ENCODE data around the gene PIN1.

The PIN1 gene

GRCh38 chr19:9856609-9857008 is 21.5 kb downstream of the PIN1 start:
- TF ChIP-seq, protein P1, sequence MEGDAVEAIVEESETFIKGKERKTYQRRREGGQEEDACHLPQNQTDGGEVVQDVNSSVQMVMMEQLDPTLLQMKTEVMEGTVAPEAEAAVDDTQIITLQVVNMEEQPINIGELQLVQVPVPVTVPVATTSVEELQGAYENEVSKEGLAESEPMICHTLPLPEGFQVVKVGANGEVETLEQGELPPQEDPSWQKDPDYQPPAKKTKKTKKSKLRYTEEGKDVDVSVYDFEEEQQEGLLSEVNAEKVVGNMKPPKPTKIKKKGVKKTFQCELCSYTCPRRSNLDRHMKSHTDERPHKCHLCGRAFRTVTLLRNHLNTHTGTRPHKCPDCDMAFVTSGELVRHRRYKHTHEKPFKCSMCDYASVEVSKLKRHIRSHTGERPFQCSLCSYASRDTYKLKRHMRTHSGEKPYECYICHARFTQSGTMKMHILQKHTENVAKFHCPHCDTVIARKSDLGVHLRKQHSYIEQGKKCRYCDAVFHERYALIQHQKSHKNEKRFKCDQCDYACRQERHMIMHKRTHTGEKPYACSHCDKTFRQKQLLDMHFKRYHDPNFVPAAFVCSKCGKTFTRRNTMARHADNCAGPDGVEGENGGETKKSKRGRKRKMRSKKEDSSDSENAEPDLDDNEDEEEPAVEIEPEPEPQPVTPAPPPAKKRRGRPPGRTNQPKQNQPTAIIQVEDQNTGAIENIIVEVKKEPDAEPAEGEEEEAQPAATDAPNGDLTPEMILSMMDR (IDR thresholded peaks at IDR 0.05) = no peak

GRCh38 chr19:9857076-9857721 is 22.1 kb downstream of the PIN1 start:
- TF ChIP-seq, protein P1 (IDR thresholded peaks at IDR 0.05) = no peak

- TF ChIP-seq, protein P1 (IDR thresholded peaks at IDR 0.05) = no peak
Measured at GRCh38 chr19:9857920-9858746, 23.0 kb downstream of the PIN1 start.

DNA sequence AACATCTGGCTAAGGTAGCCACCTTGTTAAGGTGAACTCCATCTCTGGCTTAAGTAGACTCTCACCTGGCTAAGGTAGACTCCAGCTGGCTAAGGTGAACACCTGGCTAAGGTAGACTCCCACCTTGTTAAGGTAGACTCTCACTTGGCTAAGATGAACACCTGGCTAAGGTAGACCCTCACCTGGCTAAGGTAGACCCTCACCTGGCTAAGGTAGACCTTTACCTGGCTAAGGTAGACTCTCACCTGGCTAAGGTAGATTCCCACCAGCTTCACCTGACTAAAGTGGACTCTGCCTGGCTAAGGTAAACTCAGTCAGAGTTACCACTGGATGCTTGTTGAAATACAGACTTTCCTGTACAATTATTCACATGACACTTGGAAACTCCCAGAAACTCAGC is 23.6 kb downstream of the PIN1 start:
- TF ChIP-seq, protein P1 (IDR thresholded peaks at IDR 0.05) = no peak

GRCh38 chr19:9860407-9860806 is 25.3 kb downstream of the PIN1 start:
- TF ChIP-seq, protein P1 (IDR thresholded peaks at IDR 0.05) = no peak

DNA sequence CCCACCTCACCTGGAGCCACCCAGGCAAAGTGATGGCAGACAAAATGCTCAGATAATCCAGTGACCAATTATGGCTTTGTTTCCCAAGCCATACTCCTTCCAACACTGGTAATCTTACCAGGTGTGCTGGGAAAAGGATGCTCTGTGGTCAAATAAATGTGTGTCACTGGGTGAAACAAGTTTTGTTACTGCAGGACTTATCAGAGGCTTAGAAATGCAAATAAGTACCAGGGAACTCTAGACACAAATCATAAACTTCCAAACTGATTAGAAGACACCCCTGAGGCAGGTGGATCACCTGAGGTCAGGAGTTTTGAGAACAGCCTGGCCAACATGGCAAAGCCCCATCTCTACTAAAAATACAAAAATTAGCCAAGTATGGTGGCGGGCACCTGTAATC is 26.4 kb downstream of the PIN1 start:
- TF ChIP-seq, protein P1 (IDR thresholded peaks at IDR 0.05) = no peak

- TF ChIP-seq, protein P1 (IDR thresholded peaks at IDR 0.05) = no peak
Measured at GRCh38 chr19:9862938-9863337, 27.8 kb downstream of the PIN1 start.
